ENCODE results near the gene TRIB2. TPM values are rescaled to one million over a fixed set of nuclear protein-coding genes. Genes with fewer than 3 reads are reported as not detected.
A peak's percentile ranks its signal among the peaks of the same experiment; 100 is the strongest.

TRIB2 gene
- total RNA-seq (10 to 100 TPM; 26.7 to 46.6 (median 36.5) TPM), polyA plus RNA-seq (10 to 100 TPM; 31.7 to 57.2 TPM)
- long read RNA-seq, donor 1, full-length matches to known transcripts: 40 of 60 reads
- long read RNA-seq, donor 1, partial matches to known transcripts: 15 of 60 reads
- long read RNA-seq, donor 1, other reads (novel, unspliced or antisense): 5 of 60 reads
- long read RNA-seq, donor 2, full-length matches to known transcripts: 57 of 73 reads
- long read RNA-seq, donor 2, partial matches to known transcripts: 14 of 73 reads
- long read RNA-seq, donor 2, other reads (novel, unspliced or antisense): 2 of 73 reads
- long read RNA-seq, donor 3, full-length matches to known transcripts: 81 of 99 reads
- long read RNA-seq, donor 3, partial matches to known transcripts: 12 of 99 reads
- long read RNA-seq, donor 3, other reads (novel, unspliced or antisense): 6 of 99 reads

- intact Hi-C loops (cut with DNase I): loop anchor here (1.0 to 10.0 kb wide), 25 partner anchors 91 to 884 kb away; no protein-coding TSS in a partner anchor
- Histone ChIP-seq H3K9me3 (no peaks in the 10 kb centered on the region), H3K36me3 (no peaks in the 10 kb centered on the region), H3K27me3 (peaks cover 0 to 16% (median 0%) of the 10 kb centered on the region in 7 donors), H3K4me3 (peak within 1 kb of the TSS; percentile 73 to 97 (median 84)), H3K4me1 (peaks cover 0 to 43% (median 36%) of the 10 kb centered on the region in 9 donors), H3K27ac (peak within 1 kb of the TSS; percentile 97 to 99 (median 99))
- DNase-seq (peak; percentile 92 to 94), ATAC-seq (peak; percentile 76 to 94 (median 82))
- 0 to 1% methylated on average over 65 to 90 of the region's 90 CpGs for WGBS, 2 donors
- peak in 4 of 9 donors; percentile 11 to 43 (median 26) for TF ChIP-seq CTCF (IDR thresholded peaks at IDR 0.05)
These were observed at the start of gene TRIB2 for GRCh38 chr2:12716282-12717190. TSS of gene TRIB2 (plus strand) at chr2:12716936. CDS start at chr2:12718308, 1,372 bp downstream.

GRCh38 chr2:12669036-12669435, 47.7 kb upstream of the TRIB2 start:
- Histone ChIP-seq H3K36me3 (no peaks in the 10 kb centered on the region), H3K4me3 (no peak overlapping the region), H3K4me1 (peaks cover 0 to 17% (median 6%) of the 10 kb centered on the region in 9 donors), H3K27me3 (no peaks in the 10 kb centered on the region), H3K27ac (no peak overlapping the region), H3K9me3 (peaks cover 0 to 29% (median 12%) of the 10 kb centered on the region in 11 donors)
- TF ChIP-seq CTCF (IDR thresholded peaks at IDR 0.05): no peak
- DNase-seq (no peak), ATAC-seq (no peak)
- intact Hi-C loops (cut with DNase I): no loop called here
- 88 to 90% methylated on average over 3 of the region's 3 CpGs for WGBS, 2 donors

- no peak overlapping the region for H3K4me3 ChIP-seq
- peaks cover 0 to 12% (median 3%) of the 10 kb centered on the region in 9 donors for H3K4me1 ChIP-seq
- DNase-seq: no peak
- H3K27me3 ChIP-seq: no peaks in the 10 kb centered on the region
- WGBS, 2 donors: 86 to 88% methylated on average over 8 of the region's 8 CpGs
- H3K36me3 ChIP-seq: no peaks in the 10 kb centered on the region
- no peak overlapping the region for H3K27ac ChIP-seq
- intact Hi-C loops (cut with DNase I): no loop called here
- TF ChIP-seq CTCF (IDR thresholded peaks at IDR 0.05): no peak
- H3K9me3 ChIP-seq: peaks cover 0 to 1% (median 0%) of the 10 kb centered on the region in 11 donors
- no peak for ATAC-seq
These were observed 43.9 kb upstream of the TRIB2 start for GRCh38 chr2:12672711-12673315.
